Lung (tissue), 12 donors: Measurements from ENCODE around the gene TEX28. TPM values are rescaled to one million over a fixed set of nuclear protein-coding genes. Genes with fewer than 3 reads are reported as not detected.

Experiments used
- ATAC-seq: fragments of 200-7000 bp; cut with Tn5 transposase; one replicate; pipeline ENCODE4 v1.9.1; 2020; ENCODE audit warnings: moderate number of reproducible peaks; ENCODE audit not compliant: insufficient read depth, low FRiP score
- DNase-seq, 3 donors: peaks; one replicate each; pipeline ENCODE4 v3.0.0-alpha.2; 2013 to 2017
- H3K27ac ChIP-seq, 2 donors: one replicate each; pipeline ENCODE4 v1.5.1; 2013; ENCODE audit warnings: mild to moderate bottlenecking in 2 of 2, moderate library complexity in 2 of 2, control low read depth in 1 of 2, inconsistent platforms in 1 of 2, low read depth in 1 of 2, low read length in 1 of 2
- H3K27me3 ChIP-seq, 3 donors: one replicate each; pipeline ENCODE4 v1.5.1; 2013; ENCODE audit warnings: low read length in 2 of 3; ENCODE audit not compliant: control insufficient read depth in 3 of 3, insufficient read depth in 3 of 3
- H3K36me3 ChIP-seq, 4 donors: one replicate each; pipeline ENCODE4 v1.5.1; 2013; ENCODE audit warnings: low read length in 4 of 4, mild to moderate bottlenecking in 1 of 4, moderate library complexity in 1 of 4; ENCODE audit not compliant: control insufficient read depth in 4 of 4, insufficient read depth in 4 of 4
- H3K4me1 ChIP-seq, 5 donors: one replicate each; pipeline ENCODE4 v1.5.1; 2013; ENCODE audit warnings: low read length in 5 of 5, mild to moderate bottlenecking in 2 of 5, moderate library complexity in 1 of 5; ENCODE audit not compliant: control insufficient read depth in 5 of 5, insufficient read depth in 5 of 5
- H3K4me3 ChIP-seq: one replicate; pipeline ENCODE4 v1.5.1; 2013; ENCODE audit warnings: mild to moderate bottlenecking, control low read depth, moderate library complexity
- H3K9ac ChIP-seq, 2 donors: one replicate each; pipeline ENCODE4 v1.5.1; 2013; ENCODE audit warnings: low read length in 2 of 2, control low read depth in 1 of 2; ENCODE audit not compliant: insufficient read depth in 1 of 2
- H3K9me3 ChIP-seq, 4 donors: one replicate each; pipeline ENCODE4 v1.5.1; 2013; ENCODE audit warnings: low read length in 3 of 4, mild to moderate bottlenecking in 1 of 4, moderate library complexity in 1 of 4; ENCODE audit not compliant: control insufficient read depth in 4 of 4, insufficient read depth in 3 of 4
- CTCF ChIP-seq: IDR thresholded peaks from 2 replicates; pipeline ENCODE4 v1.5.1; 2012; ENCODE audit warnings: mild to moderate bottlenecking; ENCODE audit errors: control extremely low read depth, extremely low read depth
- WGBS, 2 donors: extraction: QIAGEN DNeasy Blood & Tissue Kit; methylation state at CpG; one replicate each; pipeline ENCODE4 v1.1.7; 2013; 5-methylcytosine and 5-hydroxymethylcytosine counted together
- polyA plus RNA-seq, 2 donors: library from polyadenylated mRNA; stranded (reverse); fragments of 200-250 nt; gene quantifications; one replicate each; pipeline ENCODE4 v1.2.1, GENCODE V29; 2013
- total RNA-seq, 2 donors: library from RNA; depleted of rRNA in 1 of 2; stranded (reverse); fragments of >200 nt in 1 of 2; gene quantifications; one replicate each; pipeline ENCODE4 v1.2.1, GENCODE V29; 2014 to 2021
- donor health status: control.
- donor health status: control.
- donor health status: Bipolar disorder and iron deficiency.
- donor health status: healthy.
- donor health status: DM: yes; HTN: yes; CAD: no.

Gene TEX28
- total and polyA plus RNA-seq, 4 donors = 0.02 TPM; not detected in 3

- Histone ChIP-seq H3K9ac (no peak overlapping the region), H3K4me3 (no peak overlapping the region), H3K27ac (no peak overlapping the region), H3K27me3 (no peaks in the 10 kb centered on the region), H3K4me1 (peaks cover 0 to 24% (median 0%) of the 10 kb centered on the region in 5 donors), H3K9me3 (no peaks in the 10 kb centered on the region), H3K36me3 (no peaks in the 10 kb centered on the region)
- TF ChIP-seq CTCF = no peak
- DNase-seq (no peak), ATAC-seq (no peak)
- 80 to 97% methylated on average over 10 of the region's 10 CpGs for WGBS, 2 donors
Measured at GRCh38 chrX:154329294-154329693, 34.4 kb upstream of the TEX28 start.

GRCh38 chrX:154328646-154329045 is 33.7 kb upstream of the TEX28 start:
- Histone ChIP-seq H3K27ac (no peak overlapping the region), H3K4me3 (no peak overlapping the region), H3K4me1 (peaks cover 0 to 24% (median 0%) of the 10 kb centered on the region in 5 donors), H3K36me3 (no peaks in the 10 kb centered on the region), H3K27me3 (no peaks in the 10 kb centered on the region), H3K9ac (no peak overlapping the region), H3K9me3 (no peaks in the 10 kb centered on the region)
- 92 to 100% methylated on average over 5 of the region's 5 CpGs for WGBS, 2 donors
- DNase-seq (no peak), ATAC-seq (no peak)
- TF ChIP-seq CTCF = no peak

- no peaks in the 10 kb centered on the region for H3K36me3 ChIP-seq
- H3K9ac ChIP-seq = peak overlapping the region in 1 of 2 donors; percentile 34
- H3K4me1 ChIP-seq = peaks cover 0 to 24% (median 0%) of the 10 kb centered on the region in 5 donors
- ATAC-seq (no peak), DNase-seq (peak; percentile 60 to 64 (median 62))
- H3K27ac ChIP-seq = peak overlapping the region in 1 of 2 donors; percentile 66
- H3K9me3 ChIP-seq = no peaks in the 10 kb centered on the region
- no peaks in the 10 kb centered on the region for H3K27me3 ChIP-seq
- no peak overlapping the region for H3K4me3 ChIP-seq
- WGBS, 2 donors = 41 to 42% methylated on average over 11 of the region's 11 CpGs
- no peak for TF ChIP-seq CTCF
Measured at GRCh38 chrX:154327038-154327820, 32.3 kb upstream of the TEX28 start.
